IPS DF 6.9 (cell line): ENCODE data around the gene PABPN1L.

Source experiments
- DNase-seq: peaks from one replicate; pipeline ENCODE4 v3.0.0-alpha.2; 2013; ENCODE audit warnings: low read depth, low spot score
- H3K27ac ChIP-seq: one replicate; pipeline ENCODE4 v1.5.1; 2013; ENCODE audit warnings: low read length, control low read depth
- H3K27me3 ChIP-seq: 2 replicates; pipeline ENCODE4 v1.6.1; 2013; ENCODE audit warnings: mild to moderate bottlenecking, low read length; ENCODE audit not compliant: control insufficient read depth, insufficient read depth
- H3K36me3 ChIP-seq: 2 replicates; pipeline ENCODE4 v1.6.1; 2013; ENCODE audit warnings: low read length; ENCODE audit not compliant: control insufficient read depth, insufficient read depth
- H3K4me1 ChIP-seq: 2 replicates; pipeline ENCODE4 v1.6.1; 2013; ENCODE audit warnings: low read length; ENCODE audit not compliant: control insufficient read depth, insufficient read depth
- H3K4me3 ChIP-seq: 2 replicates; pipeline ENCODE4 v1.5.1; 2013; ENCODE audit warnings: mild to moderate bottlenecking, low read length
- H3K9me3 ChIP-seq: 2 replicates; pipeline ENCODE4 v1.6.1; 2013; ENCODE audit warnings: low read length, inconsistent platforms; ENCODE audit not compliant: control insufficient read depth, insufficient read depth
- WGBS: extraction: QIAGEN DNeasy Blood & Tissue Kit; methylation state at CpG from one replicate; pipeline ENCODE4 v1.1.7; 2013; ENCODE audit warnings: mixed read lengths, missing lambda C conversion rate; ENCODE audit not compliant: insufficient read length, insufficient coverage; 5-methylcytosine and 5-hydroxymethylcytosine counted together

The PABPN1L gene

GRCh38 chr16:88877564-88878289, 11.3 kb upstream of the PABPN1L start:
- WGBS = no CpG with 5 or more reads among the region's 20 CpGs

GRCh38 chr16:88876942-88877526, 10.6 kb upstream of the PABPN1L start:
- Histone ChIP-seq H3K27ac (no peak overlapping the region), H3K36me3 (no peaks in the 10 kb centered on the region; the same call in 1 of the 2 replicates), H3K27me3 (no peaks in the 10 kb centered on the region), H3K9me3 (no peaks in the 10 kb centered on the region), H3K4me1 (peaks cover 2% of the 10 kb centered on the region; the same call in 1 of the 2 replicates), H3K4me3 (no peak overlapping the region)
- no peak for DNase-seq
- no CpG with 5 or more reads among the region's 33 CpGs for WGBS

More at GRCh38 chr16:88877564-88878289, 11.3 kb upstream of the PABPN1L start:
- Histone ChIP-seq H3K27ac (no peak overlapping the region), H3K9me3 (no peaks in the 10 kb centered on the region), H3K4me3 (no peak overlapping the region), H3K36me3 (no peaks in the 10 kb centered on the region; the same call in 1 of the 2 replicates), H3K4me1 (peaks cover 2% of the 10 kb centered on the region; the same call in 1 of the 2 replicates), H3K27me3 (no peaks in the 10 kb centered on the region)
- no peak for DNase-seq

- Histone ChIP-seq H3K4me3 (no peak overlapping the region), H3K9me3 (no peaks in the 10 kb centered on the region), H3K27me3 (no peaks in the 10 kb centered on the region), H3K36me3 (no peaks in the 10 kb centered on the region; the same call in 1 of the 2 replicates), H3K27ac (no peak overlapping the region), H3K4me1 (peaks cover 1% of the 10 kb centered on the region; the same call in 1 of the 2 replicates)
- no CpG with 5 or more reads among the region's 22 CpGs for WGBS
- DNase-seq = no peak
Measured at GRCh38 chr16:88875703-88876234, 9.3 kb upstream of the PABPN1L start.

GRCh38 chr16:88874938-88875599, 8.6 kb upstream of the PABPN1L start:
- Histone ChIP-seq H3K27me3 (no peaks in the 10 kb centered on the region), H3K4me3 (no peak overlapping the region), H3K27ac (no peak overlapping the region), H3K4me1 (no peaks in the 10 kb centered on the region; the same call in 1 of the 2 replicates), H3K36me3 (no peaks in the 10 kb centered on the region; the same call in 1 of the 2 replicates), H3K9me3 (no peaks in the 10 kb centered on the region)
- WGBS = no CpG with 5 or more reads among the region's 34 CpGs
- no peak for DNase-seq

- H3K27ac ChIP-seq = no peak overlapping the region
- no peak overlapping the region for H3K4me3 ChIP-seq
- no peaks in the 10 kb centered on the region for H3K9me3 ChIP-seq
- WGBS = no CpG with 5 or more reads among the region's 25 CpGs
- H3K27me3 ChIP-seq = no peaks in the 10 kb centered on the region
- no peak for DNase-seq
- H3K4me1 ChIP-seq = no peaks in the 10 kb centered on the region; the same call in 1 of the 2 replicates
- H3K36me3 ChIP-seq = no peaks in the 10 kb centered on the region; the same call in 1 of the 2 replicates
Measured at GRCh38 chr16:88872650-88873331, 6.3 kb upstream of the PABPN1L start.

GRCh38 chr16:88871730-88872416, 5.4 kb upstream of the PABPN1L start:
- no peak overlapping the region for H3K4me3 ChIP-seq
- no peak for DNase-seq
- H3K27ac ChIP-seq = no peak overlapping the region
- no peaks in the 10 kb centered on the region for H3K9me3 ChIP-seq
- no peaks in the 10 kb centered on the region for H3K27me3 ChIP-seq
- no peaks in the 10 kb centered on the region; the same call in 1 of the 2 replicates for H3K4me1 ChIP-seq
- no CpG with 5 or more reads among the region's 21 CpGs for WGBS
- no peaks in the 10 kb centered on the region; the same call in 1 of the 2 replicates for H3K36me3 ChIP-seq

GRCh38 chr16:88871349-88871702, 4.9 kb upstream of the PABPN1L start:
- WGBS = no CpG with 5 or more reads among the region's 8 CpGs
- Histone ChIP-seq H3K4me1 (no peaks in the 10 kb centered on the region; the same call in 1 of the 2 replicates), H3K4me3 (no peak overlapping the region), H3K27ac (no peak overlapping the region), H3K36me3 (no peaks in the 10 kb centered on the region; the same call in 1 of the 2 replicates), H3K27me3 (no peaks in the 10 kb centered on the region), H3K9me3 (no peaks in the 10 kb centered on the region)
- no peak for DNase-seq

GRCh38 chr16:88870608-88871348, 4.3 kb upstream of the PABPN1L start:
- no peak overlapping the region for H3K4me3 ChIP-seq
- DNase-seq = no peak
- H3K27me3 ChIP-seq = no peaks in the 10 kb centered on the region
- no peak overlapping the region for H3K27ac ChIP-seq
- H3K4me1 ChIP-seq = no peaks in the 10 kb centered on the region; the same call in 1 of the 2 replicates
- H3K36me3 ChIP-seq = no peaks in the 10 kb centered on the region; the same call in 1 of the 2 replicates
- no peaks in the 10 kb centered on the region for H3K9me3 ChIP-seq
- WGBS = no CpG with 5 or more reads among the region's 37 CpGs

GRCh38 chr16:88869673-88869980, 3.2 kb upstream of the PABPN1L start:
- no CpG with 5 or more reads among the region's 9 CpGs for WGBS
- Histone ChIP-seq H3K4me3 (no peak overlapping the region), H3K27ac (no peak overlapping the region), H3K4me1 (no peaks in the 10 kb centered on the region; the same call in 1 of the 2 replicates), H3K9me3 (no peaks in the 10 kb centered on the region), H3K36me3 (no peaks in the 10 kb centered on the region; the same call in 1 of the 2 replicates), H3K27me3 (no peaks in the 10 kb centered on the region)
- DNase-seq = no peak
